UCSD-AML1 (cell line): ENCODE data around the gene POU6F2.

Experiments
- DNase-seq: peaks from one replicate; lab custom pipeline; 2025; ENCODE audit not compliant: unreplicated experiment; lab: John Stamatoyannopoulos, UW

POU6F2 gene

GRCh38 chr7:39248692-39249090, 271.0 kb downstream of the POU6F2 start:
- no peak for DNase-seq

GRCh38 chr7:39249635-39250152, 272.0 kb downstream of the POU6F2 start:
- no peak for DNase-seq

GRCh38 chr7:39252916-39253315, 275.2 kb downstream of the POU6F2 start:
- DNase-seq = no peak

- no peak for DNase-seq
Measured at GRCh38 chr7:39259391-39260003, 281.8 kb downstream of the POU6F2 start.

- DNase-seq = no peak
Measured at GRCh38 chr7:39260279-39260844, 282.7 kb downstream of the POU6F2 start.

- no peak for DNase-seq
Measured at GRCh38 chr7:39261771-39262170, 284.1 kb downstream of the POU6F2 start.

- DNase-seq = no peak
Measured at GRCh38 chr7:39265641-39266591, 288.2 kb downstream of the POU6F2 start.

- no peak for DNase-seq
Measured at GRCh38 chr7:39269034-39269433, 291.3 kb downstream of the POU6F2 start.

GRCh38 chr7:39270018-39270417, 292.3 kb downstream of the POU6F2 start:
- DNase-seq = no peak

GRCh38 chr7:39271402-39271801, 293.7 kb downstream of the POU6F2 start:
- no peak for DNase-seq

GRCh38 chr7:39272111-39272510, 294.4 kb downstream of the POU6F2 start:
- no peak for DNase-seq

GRCh38 chr7:39272691-39273090, 295.0 kb downstream of the POU6F2 start:
- DNase-seq = no peak

GRCh38 chr7:39280337-39280736, 302.6 kb downstream of the POU6F2 start:
- DNase-seq = no peak

GRCh38 chr7:39285256-39285655, 307.5 kb downstream of the POU6F2 start:
- no peak for DNase-seq

GRCh38 chr7:39288303-39288702, 310.6 kb downstream of the POU6F2 start:
- DNase-seq = no peak

GRCh38 chr7:39291628-39292410, 314.1 kb downstream of the POU6F2 start:
- no peak for DNase-seq

- no peak for DNase-seq
Measured at GRCh38 chr7:39293056-39293823, 315.5 kb downstream of the POU6F2 start.

- DNase-seq = no peak
Measured at GRCh38 chr7:39294022-39294421, 316.3 kb downstream of the POU6F2 start.

- DNase-seq = no peak
Measured at GRCh38 chr7:39295796-39296195, 318.1 kb downstream of the POU6F2 start.

- no peak for DNase-seq
Measured at GRCh38 chr7:39299695-39300094, 322.0 kb downstream of the POU6F2 start.
